ENCODE data around the gene METTL16.

The METTL16 gene

GRCh38 chr17:2511462-2512369 lies at the start of gene METTL16:
METTL16 (minus strand) TSS chr17:2511888; CDS start chr17:2502331, 9,557 bp downstream.
- H2AFZ ChIP-seq (ENCODE audit: low read depth) = peak within 1 kb of the TSS; percentile 75

GRCh38 chr17:2560658-2561057 lies 49.0 kb upstream of the METTL16 start:
- Histone ChIP-seq H3K79me2 (ENCODE audit: insufficient read depth, low read depth) (no peaks in the 10 kb centered on the region), H3K36me3 (ENCODE audit: insufficient read depth) (no peaks in the 10 kb centered on the region), H3K4me2 (no peak overlapping the region), H3K9ac (no peak overlapping the region), H3K4me3 (IDR thresholded peaks at IDR 0.05; ENCODE audit: insufficient read depth, low read depth, low read length) (no peak overlapping the region), H3K27me3 (ENCODE audit: insufficient read depth, low read depth) (no peaks in the 10 kb centered on the region), H4K20me1 (ENCODE audit: insufficient read depth) (no peaks in the 10 kb centered on the region), H2AFZ (ENCODE audit: low read depth) (no peak overlapping the region), H3K4me1 (ENCODE audit: low read depth, poor library complexity, severe bottlenecking) (no peaks in the 10 kb centered on the region), H3K27ac (no peak overlapping the region)
- TF ChIP-seq CTCF (conservative IDR thresholded peaks at IDR 0.05; ENCODE audit: low read depth, low read length) = no peak

More at GRCh38 chr17:2511462-2512369, at the start of gene METTL16:
- H3K79me2 ChIP-seq (ENCODE audit: insufficient read depth, low read depth) = peaks cover 36% of the 10 kb centered on the region
- no peaks in the 10 kb centered on the region for H4K20me1 ChIP-seq (ENCODE audit: insufficient read depth)
- no peak within 1 kb of the TSS for H3K4me3 ChIP-seq (IDR thresholded peaks at IDR 0.05; ENCODE audit: insufficient read depth, low read depth, low read length)
- no peaks in the 10 kb centered on the region for H3K27me3 ChIP-seq (ENCODE audit: insufficient read depth, low read depth)
- TF ChIP-seq CTCF (conservative IDR thresholded peaks at IDR 0.05; ENCODE audit: low read depth, low read length) = no peak
- peak within 1 kb of the TSS; percentile 94 for H3K27ac ChIP-seq
- H3K9ac ChIP-seq = peak within 1 kb of the TSS; percentile 93
- peak within 1 kb of the TSS; percentile 69 for H3K4me2 ChIP-seq
- H3K4me1 ChIP-seq (ENCODE audit: low read depth, poor library complexity, severe bottlenecking) = peaks cover 7% of the 10 kb centered on the region
- no peaks in the 10 kb centered on the region for H3K36me3 ChIP-seq (ENCODE audit: insufficient read depth)

- no peaks in the 10 kb centered on the region for H3K4me1 ChIP-seq (ENCODE audit: low read depth, poor library complexity, severe bottlenecking)
- no peak overlapping the region for H3K4me2 ChIP-seq
- no peak overlapping the region for H3K27ac ChIP-seq
- no peaks in the 10 kb centered on the region for H3K36me3 ChIP-seq (ENCODE audit: insufficient read depth)
- no peaks in the 10 kb centered on the region for H3K27me3 ChIP-seq (ENCODE audit: insufficient read depth, low read depth)
- H4K20me1 ChIP-seq (ENCODE audit: insufficient read depth) = no peaks in the 10 kb centered on the region
- H3K9ac ChIP-seq = no peak overlapping the region
- no peaks in the 10 kb centered on the region for H3K79me2 ChIP-seq (ENCODE audit: insufficient read depth, low read depth)
- H3K4me3 ChIP-seq (IDR thresholded peaks at IDR 0.05; ENCODE audit: insufficient read depth, low read depth, low read length) = no peak overlapping the region
- TF ChIP-seq CTCF (conservative IDR thresholded peaks at IDR 0.05; ENCODE audit: low read depth, low read length) = no peak
- H2AFZ ChIP-seq (ENCODE audit: low read depth) = no peak overlapping the region
Observed at GRCh38 chr17:2551928-2552327, 40.2 kb upstream of the METTL16 start.

- H4K20me1 ChIP-seq (ENCODE audit: insufficient read depth) = no peaks in the 10 kb centered on the region
- no peak overlapping the region for H3K27ac ChIP-seq
- no peak for TF ChIP-seq CTCF (conservative IDR thresholded peaks at IDR 0.05; ENCODE audit: low read depth, low read length)
- H3K4me3 ChIP-seq (IDR thresholded peaks at IDR 0.05; ENCODE audit: insufficient read depth, low read depth, low read length) = no peak overlapping the region
- H3K9ac ChIP-seq = no peak overlapping the region
- H2AFZ ChIP-seq (ENCODE audit: low read depth) = no peak overlapping the region
- H3K79me2 ChIP-seq (ENCODE audit: insufficient read depth, low read depth) = no peaks in the 10 kb centered on the region
- H3K27me3 ChIP-seq (ENCODE audit: insufficient read depth, low read depth) = no peaks in the 10 kb centered on the region
- H3K4me2 ChIP-seq = no peak overlapping the region
- no peaks in the 10 kb centered on the region for H3K4me1 ChIP-seq (ENCODE audit: low read depth, poor library complexity, severe bottlenecking)
- H3K36me3 ChIP-seq (ENCODE audit: insufficient read depth) = no peaks in the 10 kb centered on the region
Observed at GRCh38 chr17:2551493-2551892, 39.8 kb upstream of the METTL16 start.

All from KMS-11 (cell line).